OCI-LY7 (cell line): Measurements from ENCODE around the gene ANKS1A. TPM values are rescaled to one million over a fixed set of nuclear protein-coding genes. Genes with fewer than 3 reads are reported as not detected.

Experiments
- BruUV-seq: library from RNA; stranded (reverse); fragments of 400-500 nt; replicated peaks from 2 replicates; lab custom pipeline; 2021; lab: Mats Ljungman, UMichigan
- CTCF ChIA-PET: fragments of 300-600 bp; sonication (Branson Sonifier 250); formaldehyde crosslinking; loops from one replicate; lab custom pipeline; 2022; ENCODE audit warnings: antibody characterized with exemption; ENCODE audit not compliant: unreplicated experiment; lab: Charles Lee
- POLR2A ChIA-PET: fragments of 300-600 bp; sonication (Branson Sonifier 250); formaldehyde crosslinking; loops from one replicate; lab custom pipeline; 2022; ENCODE audit warnings: antibody characterized with exemption; lab: Charles Lee
- DNase-seq: peaks from one replicate; pipeline ENCODE4 v3.0.0-alpha.2; 2015; ENCODE audit warnings: low spot score
- H2AFZ ChIP-seq: fragments of 200-600 bp; sonication (generic), shearing (Covaris generic); 2 replicates; pipeline ENCODE4 v1.6.1; 2014; ENCODE audit warnings: mild to moderate bottlenecking, antibody characterized with exemption, low read length, moderate library complexity
- H3K27ac ChIP-seq: fragments of 200-600 bp; sonication (generic); 2 replicates; pipeline ENCODE4 v1.5.1; 2014; ENCODE audit warnings: mixed run types, low read depth, mild to moderate bottlenecking, moderate library complexity, low read length, inconsistent platforms; ENCODE audit not compliant: poor library complexity, severe bottlenecking
- H3K36me3 ChIP-seq: fragments of 200-600 bp; sonication (generic); 2 replicates; pipeline ENCODE4 v1.6.1; 2014; ENCODE audit warnings: mild to moderate bottlenecking, antibody characterized with exemption, low read length, moderate library complexity, mixed read lengths; ENCODE audit not compliant: insufficient read depth
- H3K4me1 ChIP-seq: fragments of 200-600 bp; sonication (generic); 2 replicates; pipeline ENCODE4 v1.5.1; 2014; ENCODE audit warnings: mild to moderate bottlenecking, low read length; ENCODE audit not compliant: insufficient read depth, poor library complexity, severe bottlenecking
- H3K4me2 ChIP-seq: fragments of 200-600 bp; sonication (generic); 2 replicates; pipeline ENCODE4 v1.6.1; 2014; ENCODE audit warnings: mild to moderate bottlenecking, low read length
- H3K4me3 ChIP-seq: fragments of 200-600 bp; sonication (generic); 2 replicates; pipeline ENCODE4 v1.5.1; 2014; ENCODE audit warnings: mild to moderate bottlenecking, low read depth, low read length; ENCODE audit not compliant: poor library complexity, severe bottlenecking
- H3K79me2 ChIP-seq: fragments of 200-600 bp; sonication (generic); 2 replicates; pipeline ENCODE4 v1.6.1; 2016; ENCODE audit warnings: low read depth, mild to moderate bottlenecking, low read length, moderate library complexity, mixed read lengths; ENCODE audit not compliant: insufficient read depth
- H3K9me2 ChIP-seq: fragments of 200-600 bp; sonication (generic); 2 replicates; pipeline ENCODE4 v1.6.1; 2016; ENCODE audit warnings: mild to moderate bottlenecking, low read length, mixed read lengths; ENCODE audit not compliant: insufficient read depth
- H3K9me3 ChIP-seq: fragments of 200-600 bp; sonication (generic); 2 replicates; pipeline ENCODE4 v1.6.1; 2014; ENCODE audit warnings: mild to moderate bottlenecking, mixed run types, low read length, mixed read lengths
- H4K20me1 ChIP-seq: fragments of 200-600 bp; sonication (generic); 2 replicates; pipeline ENCODE4 v1.6.1; 2014; ENCODE audit warnings: mild to moderate bottlenecking, antibody characterized with exemption, low read length, moderate library complexity, mixed read lengths; ENCODE audit not compliant: insufficient read depth
- CTCF ChIP-seq: fragments of 200-600 bp; sonication (generic); conservative IDR thresholded peaks from 2 replicates; pipeline ENCODE4 v1.5.1; 2014; ENCODE audit warnings: mild to moderate bottlenecking, antibody characterized with exemption, low read length, moderate library complexity, mixed read lengths
- EZH2phosphoT487 ChIP-seq: fragments of 200-600 bp; sonication (generic); IDR thresholded peaks from 2 replicates; pipeline ENCODE4 v1.6.1; 2018; ENCODE audit warnings: low read depth, borderline replicate concordance, mild to moderate bottlenecking, mixed run types, antibody characterized with exemption, low read length, moderate library complexity, mixed read lengths
- intact Hi-C: fragments of 100-400 bp; cut with micrococcal nuclease; formaldehyde crosslinking; loops from one replicate; pipeline ENCODE4 v1.10.0; 2022; ENCODE audit not compliant: unreplicated experiment
- total RNA-seq, 2 experiments: library from RNA; depleted of rRNA in 1 of 2; stranded (reverse); fragments of >200 nt in 1 of 2; shearing (Covaris generic) in 1 of 2; gene quantifications; 2 replicates each; pipeline ENCODE4 v1.2.3, GENCODE V29; 2014 to 2022

Gene ANKS1A
- total RNA-seq, 2 experiments from 2014 or later, result 7.8 to 13.8 TPM

GRCh38 chr6:34976239-34976638 lies 87.2 kb downstream of the ANKS1A start:
- no peak overlapping the region for H3K27ac ChIP-seq
- H3K36me3 ChIP-seq, result peaks cover 2% of the 10 kb centered on the region; the same call in 1 of the 2 replicates
- H3K4me1 ChIP-seq, result no peaks in the 10 kb centered on the region
- no peak overlapping the region for H3K4me3 ChIP-seq
- no peak overlapping the region for H3K4me2 ChIP-seq
- intact Hi-C loops, result no loop called here
- H3K9me2 ChIP-seq, result no peaks in the 10 kb centered on the region
- H4K20me1 ChIP-seq, result no peaks in the 10 kb centered on the region
- CTCF ChIA-PET, result no interaction called here
- DNase-seq, result no peak
- no peak overlapping the region for H2AFZ ChIP-seq
- H3K79me2 ChIP-seq, result no peaks in the 10 kb centered on the region
- no peak for TF ChIP-seq CTCF
- no peak for TF ChIP-seq EZH2phosphoT487
- POLR2A ChIA-PET, result interaction anchor here (2.0 kb wide), 1 partner anchor 27 kb away, joined by 5 read pairs; no protein-coding TSS in a partner anchor
- no TSS peak for BruUV-seq
- no peaks in the 10 kb centered on the region for H3K9me3 ChIP-seq

- Histone ChIP-seq H3K4me2 (no peak overlapping the region), H3K9me2 (no peaks in the 10 kb centered on the region), H3K4me3 (no peak overlapping the region), H3K36me3 (peaks cover 6% of the 10 kb centered on the region; the same call in 1 of the 2 replicates), H3K79me2 (no peaks in the 10 kb centered on the region), H3K27ac (no peak overlapping the region), H4K20me1 (no peaks in the 10 kb centered on the region), H3K9me3 (no peaks in the 10 kb centered on the region), H3K4me1 (no peaks in the 10 kb centered on the region), H2AFZ (no peak overlapping the region)
- no peak for TF ChIP-seq CTCF
- TF ChIP-seq EZH2phosphoT487, result no peak
- POLR2A ChIA-PET, result interaction anchor here (1.6 kb wide), 1 partner anchor 14 kb away, joined by 3 read pairs; no protein-coding TSS in a partner anchor
- no TSS peak for BruUV-seq
- intact Hi-C loops, result no loop called here
- CTCF ChIA-PET, result no interaction called here
- no peak for DNase-seq
Observed at GRCh38 chr6:34979218-34979617, 90.2 kb downstream of the ANKS1A start.

- no peaks in the 10 kb centered on the region for H3K9me3 ChIP-seq
- DNase-seq, result no peak
- H3K4me2 ChIP-seq, result no peak overlapping the region
- BruUV-seq, result no TSS peak
- POLR2A ChIA-PET, result interaction anchor here (1.6 kb wide), 1 partner anchor 15 kb away, joined by 3 read pairs; no protein-coding TSS in a partner anchor
- CTCF ChIA-PET, result no interaction called here
- no peak overlapping the region for H2AFZ ChIP-seq
- no peak overlapping the region for H3K4me3 ChIP-seq
- TF ChIP-seq CTCF (no peak), EZH2phosphoT487 (no peak)
- no peaks in the 10 kb centered on the region for H3K4me1 ChIP-seq
- no peak overlapping the region for H3K27ac ChIP-seq
- no peaks in the 10 kb centered on the region for H3K79me2 ChIP-seq
- peaks cover 7% of the 10 kb centered on the region; the same call in 1 of the 2 replicates for H3K36me3 ChIP-seq
- intact Hi-C loops, result no loop called here
- H3K9me2 ChIP-seq, result no peaks in the 10 kb centered on the region
- H4K20me1 ChIP-seq, result no peaks in the 10 kb centered on the region
Observed at GRCh38 chr6:34979994-34980393, 90.9 kb downstream of the ANKS1A start.
